ENCODE results near the gene BAG2. TPM values are rescaled to one million over a fixed set of nuclear protein-coding genes. Genes with fewer than 3 reads are reported as not detected.
A peak's percentile ranks its signal among the peaks of the same experiment; 100 is the strongest.

Gene BAG2
- total and polyA plus RNA-seq, 2 donors (not counting 1 experiment from before 2014, with no cell fraction given): 21.1 to 31.5 TPM

- Histone ChIP-seq H3K9me3 (ENCODE audit: control insufficient read depth, insufficient read depth, low read depth, low read length) (no peaks in the 10 kb centered on the region), H3K79me2 (ENCODE audit: control insufficient read depth, insufficient read depth, low read length) (peaks cover 2% of the 10 kb centered on the region), H3K4me1 (ENCODE audit: control insufficient read depth, extremely low read depth, insufficient read depth, low read length) (no peaks in the 10 kb centered on the region), H2AFZ (ENCODE audit: low read length) (no peak overlapping the region), H3K4me3 (replicated peaks in 1 of 4; ENCODE audit: control extremely low read depth in 1 of 4, insufficient read depth in 1 of 4, low read depth in 3 of 4, low read length in 4 of 4) (no peak overlapping the region), H3K4me2 (ENCODE audit: extremely low read depth, insufficient read depth, low read length) (no peak overlapping the region), H4K20me1 (ENCODE audit: control insufficient read depth, extremely low read depth, insufficient read depth, low read length) (no peaks in the 10 kb centered on the region), H3K27me3 (ENCODE audit: control insufficient read depth, insufficient read depth, low read length) (no peaks in the 10 kb centered on the region), H3K36me3 (ENCODE audit: control insufficient read depth, insufficient read depth, low read length) (peaks cover 3% of the 10 kb centered on the region), H3K9ac (ENCODE audit: insufficient read depth, low read length) (no peak overlapping the region), H3K27ac (ENCODE audit: insufficient read depth, low read length) (peak overlapping the region; percentile 20)
- peak in 1 of 2 donors; percentile 67 for DNase-seq (ENCODE audit: low read depth in 2 of 2)
- no peak for TF ChIP-seq EZH2 (IDR thresholded peaks at IDR 0.05; ENCODE audit: low read length, missing control alignments)
- TF ChIP-seq CTCF (conservative IDR thresholded peaks at IDR 0.05 in 1 of 2, IDR thresholded peaks at IDR 0.05 in 1 of 2; ENCODE audit: low read depth in 1 of 2, low read length in 2 of 2): no peak
Measured at GRCh38 chr6:57193177-57193576, 21.1 kb downstream of the BAG2 start.

- no peak overlapping the region for H3K9ac ChIP-seq (ENCODE audit: insufficient read depth, low read length)
- no peak overlapping the region for H3K4me3 ChIP-seq (replicated peaks in 1 of 4; ENCODE audit: control extremely low read depth in 1 of 4, insufficient read depth in 1 of 4, low read depth in 3 of 4, low read length in 4 of 4)
- DNase-seq (ENCODE audit: low read depth in 2 of 2): peak; percentile 14 to 32
- H3K27me3 ChIP-seq (ENCODE audit: control insufficient read depth, insufficient read depth, low read length): no peaks in the 10 kb centered on the region
- no peaks in the 10 kb centered on the region for H3K9me3 ChIP-seq (ENCODE audit: control insufficient read depth, insufficient read depth, low read depth, low read length)
- H3K36me3 ChIP-seq (ENCODE audit: control insufficient read depth, insufficient read depth, low read length): peaks cover 1% of the 10 kb centered on the region
- H2AFZ ChIP-seq (ENCODE audit: low read length): no peak overlapping the region
- TF ChIP-seq CTCF (conservative IDR thresholded peaks at IDR 0.05 in 1 of 2, IDR thresholded peaks at IDR 0.05 in 1 of 2; ENCODE audit: low read depth in 1 of 2, low read length in 2 of 2) (no peak), EZH2 (IDR thresholded peaks at IDR 0.05; ENCODE audit: low read length, missing control alignments) (no peak)
- no peak overlapping the region for H3K27ac ChIP-seq (ENCODE audit: insufficient read depth, low read length)
- H3K4me1 ChIP-seq (ENCODE audit: control insufficient read depth, extremely low read depth, insufficient read depth, low read length): no peaks in the 10 kb centered on the region
- no peak overlapping the region for H3K4me2 ChIP-seq (ENCODE audit: extremely low read depth, insufficient read depth, low read length)
- H4K20me1 ChIP-seq (ENCODE audit: control insufficient read depth, extremely low read depth, insufficient read depth, low read length): no peaks in the 10 kb centered on the region
- peaks cover 4% of the 10 kb centered on the region for H3K79me2 ChIP-seq (ENCODE audit: control insufficient read depth, insufficient read depth, low read length)
Measured at GRCh38 chr6:57195457-57195856, 23.3 kb downstream of the BAG2 start.

- H3K9me3 ChIP-seq (ENCODE audit: control insufficient read depth, insufficient read depth, low read depth, low read length): no peaks in the 10 kb centered on the region
- H3K4me2 ChIP-seq (ENCODE audit: extremely low read depth, insufficient read depth, low read length): no peak overlapping the region
- H3K4me1 ChIP-seq (ENCODE audit: control insufficient read depth, extremely low read depth, insufficient read depth, low read length): no peaks in the 10 kb centered on the region
- H3K79me2 ChIP-seq (ENCODE audit: control insufficient read depth, insufficient read depth, low read length): peaks cover 13% of the 10 kb centered on the region
- H3K9ac ChIP-seq (ENCODE audit: insufficient read depth, low read length): no peak overlapping the region
- H3K36me3 ChIP-seq (ENCODE audit: control insufficient read depth, insufficient read depth, low read length): peaks cover 4% of the 10 kb centered on the region
- TF ChIP-seq EZH2 (IDR thresholded peaks at IDR 0.05; ENCODE audit: low read length, missing control alignments) (no peak), CTCF (conservative IDR thresholded peaks at IDR 0.05 in 1 of 2, IDR thresholded peaks at IDR 0.05 in 1 of 2; ENCODE audit: low read depth in 1 of 2, low read length in 2 of 2) (no peak)
- H2AFZ ChIP-seq (ENCODE audit: low read length): no peak overlapping the region
- H3K27ac ChIP-seq (ENCODE audit: insufficient read depth, low read length): no peak overlapping the region
- DNase-seq (ENCODE audit: low read depth in 2 of 2): peak in 1 of 2 donors; percentile 64
- H3K4me3 ChIP-seq (replicated peaks in 1 of 4; ENCODE audit: control extremely low read depth in 1 of 4, insufficient read depth in 1 of 4, low read depth in 3 of 4, low read length in 4 of 4): no peak overlapping the region
- H4K20me1 ChIP-seq (ENCODE audit: control insufficient read depth, extremely low read depth, insufficient read depth, low read length): no peaks in the 10 kb centered on the region
- H3K27me3 ChIP-seq (ENCODE audit: control insufficient read depth, insufficient read depth, low read length): no peaks in the 10 kb centered on the region
Measured at GRCh38 chr6:57198926-57199636, 27.0 kb downstream of the BAG2 start.

All from fibroblast of lung (primary cell).